ENCODE measurements around the gene TMEM258.

The TMEM258 gene

GRCh38 chr11:61794579-61794978, 2.2 kb upstream of the TMEM258 start:
- DNase-seq = no peak

DNA sequence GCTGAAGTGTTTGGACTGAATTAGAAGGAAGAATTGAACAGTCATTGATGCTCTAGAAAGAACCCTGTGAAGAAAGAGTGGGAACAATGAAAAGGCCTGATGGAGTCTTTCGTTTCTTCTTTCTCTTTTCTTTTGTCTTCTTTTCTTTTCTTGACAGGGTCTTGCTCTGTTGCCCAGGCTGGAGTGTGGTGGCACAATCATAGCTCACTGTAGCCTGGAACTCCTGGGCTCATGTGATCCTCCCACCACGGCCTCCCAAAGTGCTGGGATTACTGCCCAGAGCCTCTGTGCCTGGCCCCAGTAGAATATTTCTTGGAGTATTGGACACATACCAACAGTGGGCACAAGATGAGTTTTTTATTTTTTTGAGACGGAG, 1.4 kb upstream of the TMEM258 start:
- DNase-seq = no peak

GRCh38 chr11:61793083-61793828, 857 bp upstream of the TMEM258 start:
- DNase-seq = peak; percentile 30

DNA sequence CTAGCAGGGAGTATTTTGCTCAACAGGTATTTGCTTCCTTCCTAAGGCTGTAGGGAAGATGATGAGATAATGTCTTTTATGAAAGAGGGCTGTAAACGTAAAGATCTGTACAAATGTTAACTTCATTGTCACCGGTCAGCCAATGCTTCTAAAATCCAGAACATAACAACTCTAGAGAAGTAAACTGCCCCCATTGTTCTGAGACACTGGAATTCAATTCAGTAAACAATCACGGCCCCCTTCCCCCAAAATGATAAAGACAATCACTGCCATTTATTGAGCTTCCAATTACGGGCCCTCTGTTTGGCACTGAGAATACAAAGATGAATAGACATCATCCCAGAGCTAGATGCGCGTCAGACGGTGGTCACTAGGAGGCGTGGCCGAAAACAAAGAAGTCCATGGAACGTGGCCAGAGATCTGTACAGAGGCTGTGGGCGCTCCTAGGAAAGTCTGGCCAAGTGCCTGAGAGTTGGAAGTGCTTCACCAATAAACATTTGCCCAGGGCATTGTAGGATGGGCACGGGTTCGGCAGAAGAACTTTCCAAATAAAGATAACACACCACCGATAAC, 576 bp downstream of the TMEM258 start:
- DNase-seq = peak; percentile 72

- DNase-seq = peak; percentile 21
Observed at GRCh38 chr11:61787928-61788491, 4.4 kb downstream of the TMEM258 start.

DNA sequence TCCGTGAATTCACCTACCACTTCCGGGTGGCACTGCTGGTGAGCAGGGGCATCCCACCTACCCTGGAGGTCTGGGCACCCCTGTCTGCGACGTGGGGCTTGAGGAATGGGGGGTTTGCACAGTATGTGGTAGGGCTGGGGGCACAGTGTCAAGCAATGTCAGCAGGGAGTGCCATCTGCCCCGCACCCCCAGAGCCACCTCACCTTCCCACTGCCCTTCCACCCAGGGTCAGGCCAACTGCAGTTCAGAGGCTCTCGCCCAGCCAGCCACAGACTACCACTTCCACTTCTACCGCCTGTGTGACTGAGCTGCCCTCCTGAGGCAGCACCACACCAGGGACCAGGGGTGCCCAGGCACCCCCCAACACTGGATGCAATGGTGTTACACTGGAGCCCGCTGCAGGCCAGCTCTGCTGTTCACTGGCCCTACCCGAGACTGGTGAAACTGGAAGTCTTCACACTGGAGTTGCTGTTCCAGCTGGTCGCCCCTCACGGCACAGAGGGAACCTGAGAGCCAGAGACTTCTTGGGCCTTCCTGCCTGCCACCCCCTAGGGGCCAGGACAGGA, 6.5 kb downstream of the TMEM258 start:
- DNase-seq = no peak

- no peak for DNase-seq
Observed at GRCh38 chr11:61784506-61784805, 7.9 kb downstream of the TMEM258 start.

DNA sequence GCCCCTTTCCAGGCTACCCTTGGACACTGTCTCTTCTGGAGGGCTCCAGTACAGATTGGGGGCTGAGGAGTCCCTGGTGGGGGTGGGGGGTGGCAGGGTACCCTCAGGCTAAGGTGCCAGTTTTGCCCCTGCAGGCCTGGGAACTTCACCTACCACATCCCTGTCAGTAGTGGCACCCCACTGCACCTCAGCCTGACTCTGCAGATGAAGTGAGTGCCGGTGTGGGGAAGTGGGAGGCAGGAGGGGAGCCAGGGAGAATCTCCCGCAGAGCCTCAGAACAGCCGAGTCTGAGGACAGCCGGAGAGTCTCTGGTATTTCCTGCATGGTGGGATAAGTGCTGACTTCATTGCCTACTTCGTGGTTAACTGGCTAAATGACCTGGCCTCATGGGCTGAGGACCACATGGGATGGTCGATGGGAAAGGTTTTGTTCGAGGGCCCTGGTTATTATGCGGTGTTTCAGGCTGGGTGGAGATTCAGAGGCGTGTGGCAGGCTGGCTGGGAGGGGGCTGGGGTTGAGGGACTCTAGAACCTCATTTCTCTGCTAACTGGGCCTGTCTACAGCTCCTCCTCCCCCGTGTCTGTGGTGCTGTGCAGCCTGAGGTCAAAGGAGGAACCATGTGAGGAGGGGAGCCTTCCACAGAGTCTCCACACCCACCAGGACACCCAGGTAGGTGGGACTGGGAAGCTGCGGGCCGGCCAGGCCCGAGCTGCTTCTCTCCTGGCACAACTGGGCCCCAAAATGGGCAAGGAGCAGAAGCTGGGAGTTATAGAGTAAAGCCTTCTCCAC, 8.5 kb downstream of the TMEM258 start:
- DNase-seq = no peak

DNA sequence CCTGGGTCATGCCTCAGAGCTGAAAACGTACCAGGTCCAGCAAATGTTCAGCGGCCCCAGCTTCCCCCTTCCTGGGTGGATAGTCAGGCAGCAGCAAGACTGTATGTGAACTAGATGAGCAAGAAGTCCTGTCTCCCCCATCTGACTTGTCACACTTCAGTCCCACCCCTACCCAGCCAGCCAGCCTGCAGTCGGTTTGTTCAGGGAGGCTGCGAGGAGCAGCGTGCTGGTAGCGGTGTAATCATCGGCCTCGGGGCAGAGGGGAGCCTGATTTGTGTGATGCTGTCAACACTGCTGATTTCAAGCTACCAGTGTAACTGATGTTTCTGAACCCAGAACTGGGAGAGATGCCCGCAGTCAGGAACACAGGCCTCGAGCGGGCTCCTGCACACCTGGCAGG, 9.6 kb downstream of the TMEM258 start:
- DNase-seq = no peak

GRCh38 chr11:61782299-61782698, 10.1 kb downstream of the TMEM258 start:
- DNase-seq = no peak

- DNase-seq = no peak
Observed at GRCh38 chr11:61781585-61781984, 10.8 kb downstream of the TMEM258 start.

DNA sequence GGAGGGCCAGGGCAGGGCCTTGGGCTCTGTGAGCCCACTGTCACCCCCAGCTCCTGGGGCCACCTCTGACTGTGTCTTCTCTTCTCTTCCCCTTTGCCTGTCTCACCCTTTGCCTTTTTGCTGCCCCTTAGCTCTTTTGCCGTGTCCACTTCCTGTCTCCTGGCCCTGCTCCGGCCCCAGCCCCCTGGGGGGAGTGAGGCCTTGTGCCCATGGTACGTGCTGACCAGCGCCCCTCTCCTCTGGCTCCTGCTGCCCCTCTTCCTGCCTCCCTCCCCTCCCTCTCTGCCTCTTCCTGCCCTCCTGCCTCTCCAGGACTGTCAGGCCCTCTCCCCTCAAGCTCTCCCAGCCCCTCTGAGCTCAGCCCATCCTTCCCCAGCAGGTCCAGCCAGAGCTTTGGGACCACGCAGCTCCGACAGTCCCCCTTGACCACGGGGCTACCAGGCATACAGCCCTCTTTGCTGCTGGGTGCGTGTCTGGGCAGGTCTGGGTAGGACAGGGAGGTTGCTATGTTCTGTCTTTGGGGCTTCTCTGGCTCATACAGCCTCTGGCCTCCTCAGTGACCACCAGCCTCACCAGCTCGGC, 11.7 kb downstream of the TMEM258 start:
- no peak for DNase-seq

- DNase-seq = no peak
Observed at GRCh38 chr11:61779666-61780525, 12.5 kb downstream of the TMEM258 start.

DNA sequence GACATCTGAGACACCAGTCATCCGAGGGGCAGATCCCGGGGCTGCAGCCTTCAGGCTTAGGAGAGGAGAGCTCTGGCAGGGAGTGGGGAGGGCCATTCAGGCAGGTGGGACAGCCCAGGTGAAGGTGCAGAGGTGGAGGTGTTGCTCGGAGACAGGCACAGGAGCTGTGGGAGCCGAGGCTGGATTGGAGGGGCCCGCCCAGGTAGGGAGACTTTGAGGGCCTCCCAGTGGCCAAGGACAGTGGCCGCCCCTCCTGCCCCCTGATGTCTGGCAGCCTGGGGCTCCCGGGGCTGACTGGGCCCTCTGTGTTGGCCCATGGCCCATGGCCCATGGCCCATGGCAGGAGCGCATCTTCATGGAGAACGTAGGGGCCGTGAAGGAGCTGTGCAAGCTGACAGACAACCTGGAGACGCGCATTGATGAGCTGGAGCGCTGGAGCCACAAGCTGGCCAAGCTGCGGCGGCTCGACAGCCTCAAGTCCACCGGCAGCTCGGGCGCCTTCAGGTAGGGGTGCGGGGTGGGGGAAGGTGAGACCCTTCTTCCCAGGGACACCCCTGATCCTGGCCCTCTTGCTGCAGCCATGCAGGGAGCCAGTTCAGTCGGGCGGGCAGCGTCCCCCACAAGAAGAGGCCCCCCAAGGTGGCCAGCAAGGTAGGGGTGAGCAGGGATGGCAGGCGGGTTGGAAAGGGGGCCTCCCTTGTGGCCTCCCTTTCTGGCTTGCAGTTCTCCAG, 13.3 kb downstream of the TMEM258 start:
- no peak for DNase-seq

GRCh38 chr11:61778357-61778886, 14.0 kb downstream of the TMEM258 start:
- no peak for DNase-seq

- DNase-seq = peak; percentile 68
Observed at GRCh38 chr11:61777234-61778090, 14.9 kb downstream of the TMEM258 start.

DNA sequence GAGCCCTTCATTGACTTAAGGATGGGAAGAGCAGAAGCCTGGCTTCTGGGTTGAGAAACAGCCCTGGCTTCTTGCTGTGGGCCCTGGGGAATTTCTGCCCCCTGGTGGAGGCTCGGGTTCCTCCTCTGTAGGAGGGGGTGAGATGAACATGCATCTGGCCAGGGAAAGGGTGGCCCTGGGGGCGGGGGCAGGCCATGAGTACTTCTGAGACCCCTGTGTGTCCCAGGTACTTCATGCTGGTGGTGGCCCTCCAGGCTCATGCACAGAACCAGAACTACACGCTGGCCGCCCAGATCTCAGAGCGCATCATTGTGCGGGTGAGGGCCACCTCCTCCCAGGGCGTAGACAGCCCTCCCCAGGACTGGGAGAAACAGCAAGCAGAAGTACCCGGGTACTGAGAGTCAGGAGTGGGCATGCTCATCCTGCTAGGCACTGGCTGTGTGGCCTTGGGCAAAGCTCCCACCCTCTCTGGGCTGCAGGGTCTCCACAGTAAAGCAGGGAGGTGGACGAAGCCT, 15.8 kb downstream of the TMEM258 start:
- peak; percentile 85 for DNase-seq

- no peak for DNase-seq
Observed at GRCh38 chr11:61775606-61776554, 16.5 kb downstream of the TMEM258 start.

- no peak for DNase-seq
Observed at GRCh38 chr11:61775106-61775505, 17.3 kb downstream of the TMEM258 start.
